Measurements from ENCODE around the gene HTRA1.

GRCh38 chr10:122561212-122561611 is 99.9 kb downstream of the HTRA1 start:
- TF ChIP-seq BHLHE40 (IDR thresholded peaks at IDR 0.05; ENCODE audit: low read length) (no peak), XRCC5 (IDR thresholded peaks at IDR 0.05; ENCODE audit: low read depth, low read length) (no peak), ZNF668 (CRISPR knock-in tag; IDR thresholded peaks at IDR 0.05) (no peak), JUN (IDR thresholded peaks at IDR 0.05; ENCODE audit: borderline replicate concordance, low read depth, low read length) (no peak), JUN (CRISPR knock-in tag; IDR thresholded peaks at IDR 0.05; ENCODE audit: borderline replicate concordance) (no peak), POLR2A (conservative IDR thresholded peaks at IDR 0.05) (no peak), CTCF (IDR thresholded peaks at IDR 0.05 in 2 of 3, conservative IDR thresholded peaks at IDR 0.05 in 1 of 3; ENCODE audit: insufficient read depth in 2 of 3, low read depth in 1 of 3, low read length in 3 of 3) (no peak), ZNF592 (IDR thresholded peaks at IDR 0.05) (no peak), CBX8 (IDR thresholded peaks at IDR 0.05; ENCODE audit: borderline replicate concordance, extremely low read depth, low read depth, low read length, poor library complexity, severe bottlenecking) (no peak), CHD7 (IDR thresholded peaks at IDR 0.05; ENCODE audit: low read depth, low read length) (no peak), ETS1 (conservative IDR thresholded peaks at IDR 0.05; ENCODE audit: control insufficient read depth, low read depth, low read length) (no peak)

Data from K562 (cell line).